Non-pigmented ciliary epithelial cell (primary cell): ENCODE measurements around the gene RCCD1.
"Not testable (repeated sequence)": the region's sequence is repeated elsewhere in the genome, so short reads cannot be mapped to it uniquely, and the experiment has no call there.

ENCODE experiments used
- DNase-seq: peaks from one replicate; pipeline ENCODE4 v3.0.0-alpha.2; 2010; ENCODE audit warnings: low read depth

Gene RCCD1

DNA sequence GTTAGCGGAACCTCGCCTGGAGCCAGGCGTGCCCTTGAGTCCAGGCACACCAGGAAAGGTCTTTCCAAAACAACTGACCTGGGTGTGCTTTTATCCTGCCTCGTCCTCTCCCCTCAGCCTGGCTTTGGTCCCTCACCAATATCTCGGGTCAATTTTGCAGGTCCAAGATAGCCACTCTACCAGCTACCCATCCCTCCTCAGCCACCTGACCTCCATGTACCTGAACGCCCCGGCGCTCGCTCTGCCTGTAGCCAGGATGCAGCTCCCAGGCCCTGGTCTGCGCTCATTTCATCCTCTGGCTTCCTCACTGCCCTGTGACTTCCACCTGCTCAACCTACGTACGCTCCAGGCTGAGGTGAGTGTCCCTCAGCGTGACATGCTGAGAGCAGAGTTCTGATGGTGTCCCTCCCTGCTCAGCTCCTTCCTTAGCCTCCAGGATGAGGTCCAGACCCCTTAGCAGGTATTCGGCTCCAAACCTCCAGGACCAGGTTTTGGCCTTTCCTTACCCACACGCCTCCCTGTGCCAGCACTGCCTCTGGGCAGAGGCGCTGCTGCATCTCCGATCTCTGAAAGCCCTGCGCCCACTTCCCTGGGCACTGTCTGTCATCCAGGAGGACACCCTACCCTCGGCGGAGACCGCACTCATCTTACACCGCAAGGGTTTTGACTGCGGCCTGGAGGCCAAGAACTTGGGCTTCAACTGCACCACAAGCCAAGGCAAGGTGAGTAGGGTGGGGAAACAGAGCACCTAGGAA, 36.5 kb upstream of the RCCD1 start:
- DNase-seq, result no peak

DNA sequence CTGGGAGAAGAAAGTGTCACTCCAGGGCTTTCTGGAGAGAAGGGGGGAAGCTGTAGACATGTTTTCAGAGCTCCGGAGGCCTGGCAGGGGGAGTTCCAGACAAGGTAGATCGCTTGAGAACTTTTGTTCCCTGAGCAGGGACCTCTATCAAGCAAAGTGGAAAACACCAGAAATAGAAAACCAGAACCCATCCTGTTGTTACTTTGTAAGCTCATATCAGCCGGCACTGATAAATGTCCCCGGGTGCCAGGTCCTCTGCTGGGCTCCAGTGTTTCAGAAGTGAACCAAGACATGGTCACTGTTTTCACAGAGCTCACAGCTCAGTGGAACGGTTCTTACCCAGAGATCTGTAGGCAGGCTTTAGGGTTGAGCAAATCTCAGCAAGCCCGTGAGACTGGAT, 35.8 kb upstream of the RCCD1 start:
- no peak for DNase-seq

DNA sequence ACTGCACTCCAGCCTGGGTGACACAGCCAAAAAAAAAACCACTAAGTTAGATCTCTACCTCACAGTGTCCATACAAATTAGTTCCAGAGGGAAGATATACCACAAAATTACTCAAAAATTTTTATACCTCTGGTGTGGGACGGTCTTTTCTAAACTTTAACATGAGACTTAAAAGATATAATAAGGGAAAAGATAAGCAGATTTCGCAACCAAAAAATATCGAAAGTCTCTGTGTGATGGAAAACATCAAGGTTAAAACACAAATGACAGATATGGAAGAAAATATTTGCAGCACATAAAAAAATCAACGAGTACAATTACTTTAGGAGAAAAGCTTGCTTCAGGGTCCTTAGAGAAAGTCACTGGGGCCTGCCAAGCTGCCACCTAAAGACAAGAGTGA, 32.8 kb upstream of the RCCD1 start:
- DNase-seq, result no peak

DNA sequence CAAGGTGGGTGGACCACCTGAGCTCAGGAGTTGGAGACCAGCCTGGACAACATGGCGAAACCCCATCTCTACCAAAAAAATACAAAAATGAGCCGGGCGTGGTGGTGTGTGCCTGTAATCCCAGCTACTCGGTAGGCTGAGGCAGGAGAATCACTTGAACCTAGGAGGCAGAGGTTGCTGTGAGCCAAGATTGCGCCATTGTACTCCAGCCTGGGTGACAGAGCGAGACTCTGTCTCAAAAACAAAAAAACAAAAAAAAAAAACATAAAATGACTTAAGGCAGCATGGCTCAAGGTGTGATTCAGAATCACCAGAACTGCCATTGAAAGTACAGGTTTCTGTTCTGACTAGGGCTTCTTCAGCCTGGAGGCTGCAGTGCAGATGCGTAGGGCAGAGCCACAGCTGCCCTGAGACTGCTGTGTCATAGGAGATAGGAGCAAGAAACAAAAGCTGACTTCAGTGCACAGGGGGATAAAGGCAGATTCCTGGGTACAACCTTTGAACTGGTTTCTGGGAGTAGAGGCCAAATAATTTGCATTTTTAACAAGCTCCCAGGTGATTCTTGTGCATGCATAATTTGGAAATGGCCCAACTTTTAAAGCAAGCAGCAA, 31.9 kb upstream of the RCCD1 start:
- not testable (repeated sequence) for DNase-seq

DNA sequence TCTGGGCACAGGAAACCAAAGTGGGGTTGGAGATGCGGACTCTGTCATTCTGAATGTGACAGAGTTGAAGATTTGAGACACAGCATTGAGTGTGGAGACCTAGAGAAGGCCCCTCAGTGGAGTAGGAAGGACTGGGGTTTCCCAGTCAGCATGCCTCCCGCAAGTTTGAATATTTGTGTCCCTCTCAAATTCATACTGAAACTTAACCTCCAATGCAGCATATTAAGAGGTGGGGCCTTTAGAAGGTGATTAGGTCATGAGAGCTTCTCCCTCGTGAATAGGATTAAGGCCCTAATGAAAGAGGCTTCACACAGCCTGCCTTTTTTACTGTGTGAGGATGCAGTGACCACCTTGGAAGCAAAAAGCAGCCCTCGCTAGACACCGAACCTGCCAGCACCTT, 30.3 kb upstream of the RCCD1 start:
- no peak for DNase-seq

DNA sequence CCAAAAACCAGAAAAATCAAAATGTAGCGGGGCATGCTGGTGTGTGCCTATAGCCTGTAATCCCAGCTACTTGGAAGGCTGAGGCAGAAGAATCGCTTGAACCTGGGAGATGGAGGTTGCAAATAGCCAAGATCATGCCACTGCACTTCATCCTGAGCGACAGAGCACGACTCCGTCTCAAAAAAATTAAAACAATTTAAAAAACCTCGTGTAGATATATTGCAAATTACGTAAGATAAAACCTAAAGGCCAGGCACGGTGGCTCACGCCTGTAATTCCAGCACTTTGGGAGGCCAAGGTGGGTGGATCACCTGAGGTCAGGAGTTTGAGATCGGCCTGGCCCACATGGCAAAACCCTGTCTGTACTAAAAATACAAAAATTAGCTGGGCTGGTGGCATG, 27.9 kb upstream of the RCCD1 start:
- DNase-seq, result not testable (repeated sequence)

DNA sequence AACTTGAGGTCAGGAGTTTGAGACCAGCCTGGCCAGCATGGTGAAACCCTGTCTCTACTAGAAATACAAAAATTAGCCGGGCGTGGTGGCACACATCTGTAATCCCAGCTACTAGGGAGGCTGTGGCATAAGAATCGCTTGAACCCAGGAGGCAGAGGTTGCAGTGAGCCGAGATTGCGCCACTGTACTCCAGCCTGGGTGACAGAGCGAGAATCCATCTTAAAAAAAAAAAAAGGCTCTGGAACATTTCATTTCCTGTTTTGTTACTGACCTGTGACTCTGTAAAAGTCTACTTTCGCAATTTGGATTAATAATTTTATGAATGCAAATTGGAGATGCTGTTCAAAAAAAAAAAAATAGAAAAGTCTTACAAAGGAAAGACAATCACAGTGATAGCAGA, 26.6 kb upstream of the RCCD1 start:
- DNase-seq, result not testable (repeated sequence)

DNA sequence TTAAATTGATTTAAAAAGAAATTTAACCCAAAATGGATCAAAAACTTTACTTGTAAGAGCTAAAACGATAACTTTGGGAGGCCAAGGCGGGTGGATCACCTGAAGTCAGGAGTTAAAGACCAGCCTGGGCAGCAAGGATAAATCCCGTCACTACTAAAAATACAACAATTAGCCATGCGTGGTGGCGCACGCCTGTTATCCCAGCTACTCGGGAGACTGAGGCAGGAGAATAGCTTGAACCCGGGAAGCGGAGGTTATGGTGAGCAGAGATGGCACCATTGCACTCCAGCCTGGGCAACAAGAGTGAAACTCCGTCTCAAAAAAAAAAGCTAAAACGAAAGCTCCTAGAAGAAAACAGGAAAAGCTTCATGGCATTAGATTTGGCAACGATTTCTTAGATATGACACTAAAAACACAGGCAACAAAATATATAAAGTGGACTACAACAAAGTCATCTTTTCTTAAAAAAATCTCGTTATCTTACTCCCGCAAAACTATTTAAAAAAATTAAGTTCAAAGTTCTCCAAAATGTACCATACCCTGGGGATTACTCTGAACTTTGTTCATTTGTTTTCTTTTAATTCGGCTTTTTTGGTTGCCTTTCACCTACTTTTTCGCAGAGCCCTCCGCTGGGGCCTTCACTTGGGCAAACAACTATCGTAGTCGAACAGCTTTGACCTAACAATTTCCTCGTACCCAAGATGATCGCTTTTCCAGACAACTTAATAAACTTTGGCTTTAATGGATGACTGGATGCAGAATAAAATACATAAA, 25.3 kb upstream of the RCCD1 start:
- DNase-seq, result no peak

DNA sequence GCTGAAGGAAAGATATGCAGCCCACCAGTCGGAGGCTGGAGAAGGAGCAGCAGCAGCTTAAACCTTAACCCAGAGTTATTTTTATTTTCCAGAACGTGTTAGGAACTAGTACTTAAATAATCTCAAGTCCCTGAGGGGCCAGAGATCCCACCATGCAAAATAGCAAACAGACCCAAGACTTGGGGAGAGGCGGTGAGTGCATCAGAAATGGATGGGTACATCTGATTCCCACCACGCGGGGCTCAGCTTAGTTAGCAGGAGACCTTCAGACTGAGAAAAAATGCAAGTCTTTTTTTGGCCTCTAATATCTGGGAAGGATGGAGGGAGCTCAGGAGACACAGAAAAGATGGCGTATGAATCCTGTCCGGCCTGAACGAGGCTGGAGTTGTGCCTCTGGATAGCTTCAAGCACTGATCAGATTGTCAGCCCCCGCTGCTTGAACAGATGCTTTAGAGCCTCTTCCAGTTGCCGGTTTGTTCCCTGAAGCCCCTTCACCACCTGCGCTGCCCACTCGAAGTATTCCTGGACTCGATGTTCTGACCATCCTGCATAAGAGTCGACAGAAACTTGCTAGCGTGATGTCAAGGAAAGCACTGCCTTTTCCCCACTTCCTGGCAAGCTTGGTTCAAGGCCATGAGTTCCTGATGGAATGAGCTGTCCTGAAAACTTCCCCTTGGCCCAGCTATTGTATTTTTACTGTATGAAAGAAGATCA, 23.7 kb upstream of the RCCD1 start:
- no peak for DNase-seq

DNA sequence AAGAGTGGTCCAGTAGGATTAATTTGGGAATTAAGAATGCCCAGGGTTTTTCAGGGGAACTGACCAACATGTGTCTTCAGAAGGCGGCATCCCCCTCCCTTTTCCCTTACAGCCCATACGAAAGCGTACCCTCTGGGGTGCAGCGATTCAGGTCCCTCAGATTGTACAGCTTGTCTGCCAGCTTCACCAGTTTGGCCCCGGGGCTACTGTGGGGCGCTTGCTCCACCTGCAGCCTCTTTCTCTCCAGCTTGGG, 23.2 kb upstream of the RCCD1 start:
- DNase-seq, result no peak

DNA sequence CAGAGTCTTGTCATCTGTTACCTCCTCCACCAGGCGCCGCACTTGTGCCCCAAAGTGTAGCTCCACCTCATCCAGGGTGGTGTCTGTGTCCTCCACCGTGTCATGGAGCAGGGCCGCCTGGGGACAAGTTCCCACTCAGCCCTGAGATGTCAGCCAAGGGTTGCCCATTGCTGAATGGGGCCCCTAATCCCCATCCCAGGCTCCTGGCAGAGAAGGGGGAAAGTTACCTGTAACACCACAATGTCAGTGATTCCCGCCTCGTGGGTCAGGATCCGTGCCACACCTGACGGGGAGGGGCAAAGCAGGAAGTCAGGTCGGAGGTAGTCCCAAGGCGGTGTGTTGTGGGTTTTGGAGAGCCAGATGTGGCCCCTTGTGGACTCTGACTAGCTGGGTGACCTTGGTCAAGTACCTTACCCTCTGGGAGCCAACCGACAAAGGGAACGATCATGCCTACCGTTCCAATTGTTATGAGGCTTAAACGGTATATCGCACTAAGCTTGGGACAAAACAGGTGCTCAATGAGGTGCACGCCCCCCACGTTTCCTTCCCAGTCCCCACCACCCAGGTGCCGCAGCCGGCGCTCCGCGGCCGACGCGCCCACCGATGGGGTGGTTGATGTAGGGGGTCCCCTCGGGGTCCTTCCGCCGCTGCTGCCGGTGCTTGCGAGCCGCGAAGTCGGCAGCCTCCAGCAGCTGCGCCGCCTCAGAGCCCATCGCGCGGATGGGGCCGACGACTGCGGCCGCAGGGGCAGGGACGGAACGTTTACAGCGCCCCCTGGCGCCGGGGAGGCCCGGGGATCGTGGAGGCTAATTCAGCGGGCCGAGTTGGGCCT, 22.6 kb upstream of the RCCD1 start, which contains the start of gene HDDC3:
Gene HDDC3 (minus strand): TSS at position 722 of the 832 bp plus-strand sequence. CDS start 9 bp downstream, at position 713.
- no peak for DNase-seq

DNA sequence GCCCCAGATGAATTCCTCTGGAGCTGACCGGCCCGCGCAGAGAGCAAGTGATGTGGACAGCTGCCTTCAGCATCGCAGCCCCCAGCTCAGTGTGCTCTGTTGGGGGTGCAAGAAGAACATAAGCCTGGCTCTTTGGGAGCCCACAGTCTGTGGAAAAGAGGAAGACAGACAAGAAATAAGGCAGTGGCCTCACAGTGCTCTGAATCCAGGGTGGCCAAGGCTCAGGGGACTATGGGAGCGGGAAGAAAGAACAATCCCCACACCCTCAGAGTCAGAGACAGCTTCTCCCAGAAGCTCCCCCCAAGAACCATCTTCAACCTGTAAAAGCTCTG, 22.1 kb upstream of the RCCD1 start:
- DNase-seq, result no peak

DNA sequence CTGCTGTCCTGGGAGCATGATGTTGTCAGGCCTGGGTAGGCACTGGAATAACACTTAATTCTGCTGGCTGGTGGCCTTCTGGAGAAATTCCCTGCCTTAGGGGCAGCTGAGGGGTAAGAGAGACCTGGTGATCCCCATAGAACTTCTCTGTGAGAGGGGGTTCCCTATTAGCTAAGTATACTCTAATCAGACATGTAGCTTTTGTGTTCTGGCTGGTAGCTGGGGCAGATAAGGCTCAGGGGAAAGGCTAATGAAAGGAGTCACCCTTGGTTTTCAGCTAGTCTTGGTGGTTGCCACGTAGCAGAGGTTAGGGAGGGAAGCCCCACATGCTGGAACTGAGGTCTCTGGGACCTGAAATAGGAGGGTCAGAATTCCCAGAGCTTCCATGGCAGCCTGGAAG, 21.4 kb upstream of the RCCD1 start:
- DNase-seq, result no peak

DNA sequence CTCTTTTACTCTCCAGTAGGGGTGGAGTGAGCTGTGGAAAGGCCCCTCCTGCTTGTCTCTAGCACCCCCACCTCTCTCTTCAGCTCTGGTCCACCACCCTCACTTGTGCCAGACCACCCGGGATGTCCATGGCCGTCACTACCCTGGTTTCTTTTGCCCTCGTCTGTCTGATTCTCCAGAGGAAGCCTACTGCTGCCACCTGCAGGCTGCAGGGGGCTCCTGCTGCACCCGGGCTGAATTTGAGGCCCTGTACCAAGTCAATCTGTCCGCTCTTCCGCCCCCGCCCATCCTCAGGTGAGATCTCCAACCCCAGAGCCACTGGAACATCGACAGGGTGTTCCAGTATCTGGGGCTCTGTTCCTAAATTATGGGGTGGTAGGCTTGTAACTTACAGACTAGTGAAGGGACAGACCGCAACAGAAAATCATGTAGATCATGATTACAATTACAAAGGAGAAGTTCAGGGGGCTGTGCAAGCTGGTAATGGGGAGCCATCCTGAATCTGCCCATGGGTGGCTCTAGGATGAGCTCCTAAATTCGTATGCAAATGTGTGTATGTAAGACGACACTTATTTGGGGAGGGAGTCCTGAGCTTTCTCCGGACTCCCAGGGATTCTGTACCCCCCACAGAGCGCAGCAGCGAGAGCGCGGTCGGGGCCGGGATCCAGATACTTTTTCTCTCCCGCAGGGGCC, 20.3 kb upstream of the RCCD1 start:
- DNase-seq, result no peak

DNA sequence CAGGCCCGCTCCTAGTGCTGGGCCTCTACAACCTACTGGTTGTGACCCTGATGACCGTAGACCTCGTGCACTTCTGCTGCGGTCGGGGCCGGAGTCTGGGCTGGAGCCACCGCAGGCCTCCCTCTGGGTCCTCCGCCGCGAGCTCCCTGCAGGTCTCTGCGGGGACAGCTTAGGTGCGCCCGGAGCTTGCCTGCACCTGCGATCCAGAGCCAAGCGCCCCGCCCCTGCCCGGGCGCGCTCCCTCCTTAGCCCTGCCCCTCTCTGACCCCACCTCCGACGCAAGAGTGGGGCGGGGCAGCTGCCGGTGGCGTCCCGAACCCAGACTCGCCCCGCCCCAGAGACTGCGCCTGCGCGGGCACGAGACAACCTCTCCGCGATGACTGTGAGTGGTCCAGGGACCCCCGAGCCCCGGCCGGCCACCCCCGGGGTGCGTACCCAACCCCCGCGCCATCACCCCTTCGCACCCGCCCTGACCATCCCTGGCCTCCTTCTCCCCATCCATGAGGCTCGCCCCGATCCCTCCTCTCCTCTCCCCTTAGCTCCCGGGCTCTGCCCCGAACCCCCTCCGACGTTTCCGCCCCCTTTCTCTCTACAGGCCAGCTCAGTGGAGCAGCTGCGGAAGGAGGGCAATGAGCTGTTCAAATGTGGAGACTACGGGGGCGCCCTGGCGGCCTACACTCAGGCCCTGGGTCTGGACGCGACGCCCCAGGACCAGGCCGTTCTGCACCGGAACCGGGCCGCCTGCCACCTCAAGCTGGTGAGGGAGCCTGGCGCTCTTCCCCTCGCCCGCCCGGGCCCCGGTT, 19.5 kb upstream of the RCCD1 start, which contains the start of gene UNC45A:
Gene UNC45A (plus strand): TSS at position 337 of the 803 bp plus-strand sequence. CDS start 40 bp downstream, at position 377.
- DNase-seq, result no peak

DNA sequence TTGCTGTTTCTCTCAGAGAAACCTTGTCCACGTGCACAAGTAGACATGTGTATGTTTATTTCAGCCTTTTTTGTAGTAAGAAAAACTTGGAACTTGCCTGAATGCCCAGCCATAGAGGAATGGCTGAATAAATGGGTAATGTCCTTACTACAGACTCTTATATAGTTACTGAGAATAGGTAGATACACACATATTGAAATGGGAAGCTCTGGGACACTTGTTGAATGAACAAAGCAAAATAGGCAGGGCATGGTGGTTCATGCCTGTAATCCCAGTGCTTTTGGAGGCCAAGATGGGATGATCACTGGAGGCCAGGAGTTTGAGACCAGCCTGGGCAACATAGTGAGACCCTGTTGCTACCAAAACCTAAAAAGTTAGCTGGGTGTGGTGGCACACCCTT, 17.9 kb upstream of the RCCD1 start:
- DNase-seq, result no peak

DNA sequence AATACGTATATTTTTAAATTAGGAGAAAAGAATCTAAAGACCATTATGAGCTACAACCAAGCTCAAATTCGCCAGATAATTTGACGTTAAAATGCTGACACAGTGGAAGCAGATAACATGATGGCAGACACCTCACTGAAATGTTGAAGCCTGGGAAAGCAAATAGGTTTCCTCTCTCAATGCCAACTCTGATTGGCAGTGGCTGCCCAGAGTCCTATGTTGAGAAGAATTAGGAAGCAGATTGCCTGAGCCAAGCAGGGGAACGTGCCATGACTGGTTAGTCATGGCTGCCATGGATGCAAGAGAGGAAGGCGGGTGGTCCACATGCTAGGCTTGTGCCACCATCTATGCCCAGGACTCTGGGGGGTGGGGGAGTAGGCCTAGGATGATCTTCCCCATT, 16.4 kb upstream of the RCCD1 start:
- DNase-seq, result no peak

DNA sequence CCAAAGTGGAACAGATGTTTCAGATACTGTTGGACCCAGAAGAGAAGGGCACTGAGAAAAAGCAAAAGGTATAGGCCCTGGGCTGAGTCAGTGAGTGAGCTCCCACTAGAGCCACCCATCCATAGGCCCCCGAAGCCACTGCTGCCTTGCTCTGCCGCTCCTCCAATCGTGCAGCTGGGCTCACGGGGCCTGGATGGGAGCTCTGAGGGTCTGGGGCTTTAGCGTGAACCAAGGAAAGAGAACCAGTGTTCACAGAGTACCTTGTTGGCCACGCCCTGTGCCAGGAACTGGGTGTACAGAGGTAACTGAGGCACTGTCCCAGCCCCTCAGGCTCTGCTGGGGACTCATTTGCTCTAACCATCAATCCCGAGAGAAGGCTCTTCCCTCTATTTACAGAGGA, 14.9 kb upstream of the RCCD1 start:
- no peak for DNase-seq

DNA sequence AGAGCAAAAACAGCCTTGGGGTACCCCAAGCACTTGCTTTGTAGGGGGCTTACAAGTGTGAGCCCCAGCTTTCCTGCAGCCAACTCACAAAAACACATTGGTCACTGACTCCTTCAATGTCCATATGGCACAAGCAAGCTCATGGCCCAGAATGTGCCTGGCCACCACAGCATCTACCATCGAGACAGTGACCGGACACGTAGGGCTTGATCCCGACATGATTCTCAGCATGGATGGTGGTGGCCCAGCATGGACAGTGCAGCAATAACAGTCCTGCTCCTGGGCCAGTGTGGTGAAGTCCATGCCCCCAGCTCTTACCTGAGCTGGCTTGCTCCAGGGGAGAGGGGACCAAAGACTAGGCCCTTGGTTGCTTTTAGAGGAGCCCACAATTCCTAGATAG, 13.6 kb upstream of the RCCD1 start:
- DNase-seq, result no peak

DNA sequence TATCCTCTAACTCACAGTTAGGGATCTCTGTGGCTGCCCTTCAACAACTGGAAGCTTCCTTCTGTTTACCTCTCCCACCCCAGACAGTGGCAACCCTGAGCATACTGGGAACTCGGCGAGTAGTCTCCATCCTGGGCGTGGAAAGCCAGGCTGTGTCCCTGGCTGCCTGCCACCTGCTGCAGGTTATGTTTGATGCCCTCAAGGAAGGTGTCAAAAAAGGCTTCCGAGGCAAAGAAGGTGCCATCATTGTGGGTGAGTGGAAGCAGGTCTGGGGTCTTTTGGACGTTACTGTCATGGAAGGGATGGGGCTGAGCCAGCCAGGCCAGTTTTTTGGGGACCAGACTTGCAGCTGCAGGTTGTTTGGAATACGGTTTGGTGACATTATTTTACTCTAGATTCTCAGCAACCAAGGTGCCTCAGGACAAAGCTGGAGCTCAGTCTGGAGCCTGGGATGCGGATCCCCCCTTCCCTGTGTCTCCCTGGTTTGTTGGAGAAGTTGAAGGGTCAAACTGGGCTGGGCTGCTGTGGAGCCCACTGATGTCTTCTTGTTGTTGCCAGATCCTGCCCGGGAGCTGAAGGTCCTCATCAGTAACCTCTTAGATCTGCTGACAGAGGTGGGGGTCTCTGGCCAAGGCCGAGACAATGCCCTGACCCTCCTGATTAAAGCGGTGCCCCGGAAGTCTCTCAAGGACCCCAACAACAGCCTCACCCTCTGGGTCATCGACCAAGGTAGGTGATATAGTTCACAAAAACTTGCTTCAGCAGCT, 12.1 kb upstream of the RCCD1 start:
- no peak for DNase-seq
